Right lung (tissue), 5 donors: ENCODE measurements around the gene CDC20. TPM values are rescaled to one million over a fixed set of nuclear protein-coding genes. Genes with fewer than 3 reads are reported as not detected.
"Not testable (repeated sequence)": the region's sequence is repeated elsewhere in the genome, so short reads cannot be mapped to it uniquely, and the experiment has no call there.

Experiments
- DNase-seq, 2 donors: peaks; one replicate each; pipeline ENCODE4 v3.0.0-alpha.2; 2013
- polyA plus RNA-seq, 5 donors: library from polyadenylated mRNA; unstranded; fragments of 120-200 nt; gene quantifications; one replicate each; pipeline versions ENCODE4 v1.2.1 to v1.2.3, GENCODE V29; 2013; ENCODE audit warnings: inconsistent platforms in 1 of 5, low replicate concordance in 1 of 5; ENCODE audit not compliant: insufficient read length in 5 of 5, insufficient read depth in 1 of 5

Gene CDC20
- polyA plus RNA-seq, 5 donors = 30.4 to 57.8 (median 36.9) TPM

DNA sequence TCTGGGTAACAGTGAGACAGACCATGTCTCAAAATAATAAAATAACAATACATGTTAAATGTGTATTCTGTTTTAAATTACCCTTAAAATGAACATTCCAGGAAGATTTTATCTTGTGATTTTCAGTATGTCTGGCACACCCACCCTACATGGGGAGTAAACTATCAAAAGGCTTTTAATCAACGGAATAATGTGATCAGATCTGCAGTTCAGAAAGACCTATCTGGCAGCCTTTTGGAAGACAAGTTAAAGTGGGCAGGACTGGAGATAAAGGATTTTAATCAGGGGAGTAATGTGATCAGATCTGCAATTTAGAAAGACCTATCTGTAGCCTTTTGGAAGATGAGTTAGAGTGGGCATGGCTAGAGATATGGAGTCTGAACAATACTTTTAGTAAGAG, 20.7 kb downstream of the CDC20 start:
- DNase-seq = no peak

DNA sequence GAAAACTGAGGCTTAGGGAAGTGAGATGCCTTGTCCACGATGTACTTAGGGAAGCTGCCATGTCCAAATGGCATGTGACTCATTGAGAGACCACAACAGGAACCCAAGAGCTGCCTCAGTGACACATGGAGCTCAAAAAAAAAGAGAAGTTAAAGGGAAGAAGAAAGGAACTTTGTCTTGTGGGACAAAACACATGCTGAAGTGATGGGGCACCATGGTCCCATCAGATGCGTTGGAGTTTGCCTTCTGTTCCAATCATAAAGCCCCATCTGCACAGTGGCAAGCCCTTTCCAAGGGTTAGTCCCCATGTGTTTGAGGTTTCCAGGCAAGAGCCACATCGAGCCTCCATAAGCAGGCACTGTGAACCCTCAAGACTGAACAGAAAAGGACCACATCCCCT, 22.8 kb downstream of the CDC20 start:
- no peak for DNase-seq

DNA sequence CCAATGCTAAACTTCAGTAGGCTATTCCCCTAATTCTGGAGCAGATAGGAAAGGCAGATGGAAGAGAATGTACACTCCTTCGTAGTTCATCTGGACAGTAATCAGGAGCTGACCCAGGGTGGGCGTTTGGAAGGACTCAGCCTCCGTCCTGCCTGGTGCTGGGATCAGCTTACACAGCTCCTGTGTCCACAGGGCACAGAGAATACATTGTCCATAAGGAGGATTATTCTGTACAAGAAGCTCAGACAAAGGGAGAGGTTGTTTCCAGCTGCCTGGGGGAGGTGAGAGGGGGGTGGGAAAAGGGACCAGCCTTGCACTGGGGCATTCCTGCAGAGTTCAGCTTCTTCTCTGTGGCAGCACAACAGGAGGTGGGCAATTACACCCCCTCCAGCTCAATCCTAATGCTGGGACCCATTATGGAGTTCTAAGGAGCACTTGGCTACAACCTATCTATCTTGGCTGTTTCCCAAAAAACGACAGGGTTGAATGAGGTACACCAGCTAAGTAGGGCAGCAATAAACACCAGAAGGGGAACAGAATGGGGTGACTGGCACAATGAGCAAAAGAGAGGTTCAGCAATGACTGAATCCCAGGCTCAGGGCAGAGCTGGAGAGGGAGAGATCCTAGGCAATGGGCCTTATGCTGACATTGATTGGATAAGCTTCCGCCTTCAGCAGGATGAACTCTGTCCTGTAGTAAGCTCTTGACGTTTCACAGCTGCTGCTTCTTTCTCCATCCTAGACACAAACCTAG, 23.4 kb downstream of the CDC20 start:
- peak in 1 of 2 donors; percentile 36 for DNase-seq

DNA sequence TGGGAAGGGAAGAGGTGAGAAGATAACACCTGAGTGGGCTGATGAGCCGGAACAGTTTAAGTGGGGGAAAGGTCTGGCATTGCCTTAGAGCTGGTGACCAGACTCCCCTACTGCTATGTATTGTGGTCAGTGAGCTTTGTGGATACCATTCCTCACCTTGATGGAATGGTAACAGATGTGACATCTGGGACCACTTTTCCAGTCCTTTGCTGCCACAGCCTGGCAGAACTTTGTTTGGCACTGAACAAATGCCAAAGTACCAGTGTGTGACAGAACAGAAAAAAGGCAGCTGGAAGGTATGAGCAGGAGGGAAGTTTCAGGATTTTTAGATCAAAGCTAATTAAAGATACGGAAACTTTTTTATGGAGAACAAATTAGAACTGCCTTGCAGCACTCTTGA, 24.7 kb downstream of the CDC20 start:
- no peak for DNase-seq

DNA sequence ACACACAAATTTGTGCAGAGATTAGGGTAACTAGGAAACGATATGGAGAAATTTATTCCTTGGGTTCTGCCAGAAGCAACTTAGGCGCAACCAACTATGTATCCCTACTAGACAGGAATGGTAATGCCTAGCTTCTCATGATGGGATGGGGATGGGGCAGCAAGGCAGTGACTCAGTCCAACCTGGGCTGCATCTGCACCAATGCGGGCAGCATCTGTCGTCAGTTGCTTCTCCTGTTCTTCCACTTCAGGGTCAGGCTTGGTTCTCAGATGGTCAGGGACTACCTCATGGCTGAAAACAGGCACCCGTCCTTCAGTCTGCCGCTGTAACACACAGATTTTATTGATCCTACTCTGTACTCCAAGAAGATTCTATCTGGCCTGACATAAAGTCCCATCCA, 27.9 kb downstream of the CDC20 start:
- no peak for DNase-seq

DNA sequence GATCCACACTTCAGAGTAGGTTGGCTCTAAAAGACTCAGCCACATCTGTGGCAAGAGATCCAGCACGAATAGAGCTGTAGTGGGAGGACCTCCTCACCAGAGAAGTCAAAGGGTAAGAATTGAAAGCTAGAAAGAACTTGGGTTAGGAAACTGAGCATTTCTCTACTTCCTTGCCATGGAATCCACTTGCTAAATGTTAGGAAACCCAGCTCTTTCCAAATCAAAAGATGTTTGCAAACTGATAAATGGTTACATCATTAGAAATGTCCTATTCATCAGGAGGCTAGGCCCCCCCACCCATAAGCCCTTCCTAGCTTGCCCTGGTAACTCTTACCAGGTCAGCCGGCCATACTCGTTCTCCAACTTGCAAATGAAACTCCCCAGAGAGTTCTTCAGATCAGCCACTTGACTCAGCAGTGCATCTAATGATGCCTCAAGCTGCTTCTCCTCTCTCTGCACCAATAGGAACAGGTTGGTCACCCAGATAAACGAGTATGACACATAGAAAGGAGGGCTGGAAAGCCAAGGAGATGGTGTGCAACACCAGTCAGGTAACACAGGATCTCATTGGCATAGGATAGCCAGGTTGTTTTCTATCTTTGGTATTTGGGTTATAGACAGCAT, 29.3 kb downstream of the CDC20 start:
- DNase-seq = no peak

DNA sequence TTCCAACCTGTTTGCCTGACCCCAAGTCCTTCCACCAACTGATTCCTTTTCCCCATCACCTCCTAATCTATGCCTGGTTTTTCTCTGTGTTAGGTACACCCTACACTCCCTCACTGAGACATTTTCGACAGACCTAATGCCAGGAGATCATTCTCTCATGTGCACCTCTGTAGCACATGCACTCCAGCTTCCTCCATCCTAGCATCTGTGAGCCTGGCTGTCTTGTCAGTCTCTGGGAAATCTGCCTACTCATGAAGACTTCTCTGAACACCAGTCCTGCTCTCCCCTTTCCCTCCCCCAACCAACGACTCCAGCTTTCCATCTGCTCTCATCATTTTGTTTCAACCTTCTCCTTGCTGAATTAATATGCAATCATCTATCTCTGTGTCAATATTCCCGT, 29.8 kb downstream of the CDC20 start:
- DNase-seq = no peak

DNA sequence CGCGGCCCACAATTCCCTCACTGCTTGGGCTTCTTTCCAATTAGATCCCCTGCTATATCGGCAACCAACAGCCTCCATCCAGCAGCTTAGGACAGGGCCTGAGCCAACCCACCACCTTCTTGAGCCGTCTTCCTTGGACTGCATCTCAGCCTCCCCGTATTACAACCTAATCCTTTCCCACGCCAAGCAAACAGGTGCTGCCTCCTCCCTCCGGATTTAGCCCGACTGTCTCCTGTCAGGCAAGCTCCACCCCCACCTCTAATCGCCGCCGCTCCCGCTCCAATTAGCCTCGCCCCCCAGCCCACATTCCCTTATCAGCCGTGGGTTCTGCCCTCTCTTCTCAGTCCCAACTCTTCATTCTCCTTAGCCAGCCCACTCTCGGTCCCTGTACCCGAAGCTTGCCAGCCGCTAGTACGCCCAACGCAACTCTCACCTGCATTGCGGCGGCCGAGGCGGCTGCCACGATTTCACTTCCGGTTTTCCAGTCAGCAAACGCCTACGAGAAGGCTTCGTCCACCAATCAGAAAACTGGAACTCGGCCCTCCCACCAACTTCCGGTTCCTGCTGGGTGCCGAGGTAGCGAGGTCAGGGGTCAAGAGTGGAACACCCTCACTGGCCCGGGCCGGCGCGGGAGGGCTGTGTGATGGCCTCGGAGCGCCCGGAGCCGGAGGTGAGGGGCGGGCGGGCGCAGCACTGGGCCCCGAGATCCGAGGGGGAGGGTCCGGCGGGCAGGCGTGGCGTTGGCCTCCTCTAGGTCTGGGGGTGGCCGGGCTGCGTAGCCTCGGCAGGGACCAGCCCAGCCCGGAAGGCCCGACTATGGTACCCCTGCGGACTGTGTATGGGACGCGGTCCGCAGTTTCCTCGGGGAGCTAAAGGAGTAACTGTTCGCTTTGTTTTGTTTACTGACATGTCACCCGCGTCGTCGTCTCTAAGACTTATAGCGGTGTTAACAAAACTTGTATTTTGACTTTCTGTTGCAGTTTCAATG, 30.8 kb downstream of the CDC20 start, which contains the start of the genes MED8 and SZT2:
Gene MED8 (minus strand): TSS at position 475 of the 988 bp plus-strand sequence. CDS start 36 bp downstream, at position 439.
Gene SZT2 (plus strand): TSS at position 574 of the 988 bp plus-strand sequence. CDS start 70 bp downstream, at position 644.
- peak; percentile 93 for DNase-seq

DNA sequence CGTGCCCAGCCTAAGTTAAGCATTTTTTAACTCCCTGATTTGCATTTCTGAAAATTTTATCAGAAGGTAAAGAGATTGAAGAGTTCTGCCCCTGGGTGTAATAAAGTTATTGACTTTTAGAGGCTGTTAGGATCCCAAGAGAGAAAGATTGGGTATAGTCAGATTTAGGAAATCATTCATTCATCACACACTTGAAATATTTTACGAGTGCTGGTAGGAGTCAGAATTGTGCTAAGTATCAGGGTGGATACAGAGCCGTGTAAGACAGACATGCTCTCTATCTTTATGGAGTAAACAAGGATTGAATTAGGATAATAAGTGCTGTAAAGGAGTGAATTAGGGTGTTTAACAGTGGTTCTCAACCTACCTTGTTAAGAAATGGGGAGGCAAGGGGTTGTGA, 33.9 kb downstream of the CDC20 start:
- no peak for DNase-seq

DNA sequence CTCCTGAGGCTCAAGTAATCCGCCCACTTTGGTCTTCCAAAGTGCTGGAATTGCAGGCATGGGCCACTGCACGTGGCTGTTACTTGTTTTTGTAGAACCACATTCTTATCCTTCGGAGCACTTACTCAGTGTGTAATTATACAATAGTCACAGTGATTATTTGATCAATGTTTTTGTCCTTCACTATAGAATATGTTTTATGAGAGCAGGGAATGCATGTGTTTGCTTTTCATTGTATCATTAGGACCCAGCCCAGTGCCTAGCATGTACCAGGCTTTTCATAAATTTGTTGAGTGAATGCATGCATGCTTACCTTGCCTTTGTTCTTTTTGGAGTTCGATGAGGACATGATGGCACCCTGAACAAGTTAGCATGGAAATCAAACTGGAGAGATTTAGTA, 36.7 kb downstream of the CDC20 start:
- no peak for DNase-seq

DNA sequence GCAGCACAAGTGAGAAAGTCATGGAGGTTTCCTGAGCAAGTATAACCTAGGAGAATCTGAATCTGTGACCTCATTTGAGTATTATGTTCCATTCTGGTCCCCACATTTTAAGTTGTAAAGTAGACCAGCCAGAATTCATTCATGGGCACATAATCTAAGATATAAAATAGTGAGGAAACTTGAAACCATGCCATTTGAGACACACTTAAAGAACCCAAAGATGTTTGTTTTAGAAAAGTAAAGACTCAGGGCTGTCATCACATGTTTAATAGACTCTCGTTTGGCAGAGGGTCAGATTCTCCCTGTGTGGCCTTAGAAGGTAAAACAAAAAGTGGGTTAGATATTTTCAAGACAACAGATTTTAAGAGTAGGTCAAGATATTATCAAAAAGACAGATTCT, 37.3 kb downstream of the CDC20 start:
- DNase-seq = no peak

DNA sequence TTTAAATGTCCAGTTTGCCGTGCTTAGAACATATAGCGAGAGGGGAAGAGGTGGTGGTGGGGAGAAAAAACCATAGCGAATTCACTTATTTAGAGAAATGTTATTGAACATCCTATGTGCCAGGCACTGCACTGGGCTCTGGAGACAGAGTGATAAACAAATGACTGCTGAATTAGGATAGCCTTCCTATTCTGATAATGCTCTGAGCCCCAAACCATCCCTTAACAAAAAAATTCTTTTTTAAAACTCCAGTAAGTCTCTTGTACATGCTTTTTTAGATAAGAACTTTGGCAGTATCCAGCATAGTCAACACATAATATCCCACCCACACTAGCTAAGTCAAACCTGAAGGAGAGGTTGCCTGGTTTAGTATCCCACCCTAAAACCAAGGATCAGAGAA, 39.4 kb downstream of the CDC20 start:
- no peak for DNase-seq

DNA sequence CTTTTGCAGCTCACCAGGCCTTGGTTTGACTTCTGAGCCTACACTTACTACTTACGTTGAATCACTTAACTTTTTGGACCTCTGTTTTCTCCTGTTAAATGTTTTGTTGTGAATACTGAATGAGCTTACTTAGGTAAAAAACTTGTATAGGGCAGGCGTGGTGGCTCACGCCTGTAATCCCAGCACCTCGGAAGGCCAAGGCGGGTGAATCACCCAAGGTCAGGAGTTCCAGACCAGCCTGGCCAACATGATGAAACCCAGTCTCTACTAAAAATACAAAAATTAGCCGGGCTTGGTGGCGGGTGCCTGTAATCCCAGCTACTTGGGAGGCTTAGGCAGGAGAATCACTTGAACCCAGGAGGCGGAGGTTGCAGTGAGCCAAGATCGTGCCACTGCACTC, 41.7 kb downstream of the CDC20 start:
- DNase-seq = not testable (repeated sequence)

DNA sequence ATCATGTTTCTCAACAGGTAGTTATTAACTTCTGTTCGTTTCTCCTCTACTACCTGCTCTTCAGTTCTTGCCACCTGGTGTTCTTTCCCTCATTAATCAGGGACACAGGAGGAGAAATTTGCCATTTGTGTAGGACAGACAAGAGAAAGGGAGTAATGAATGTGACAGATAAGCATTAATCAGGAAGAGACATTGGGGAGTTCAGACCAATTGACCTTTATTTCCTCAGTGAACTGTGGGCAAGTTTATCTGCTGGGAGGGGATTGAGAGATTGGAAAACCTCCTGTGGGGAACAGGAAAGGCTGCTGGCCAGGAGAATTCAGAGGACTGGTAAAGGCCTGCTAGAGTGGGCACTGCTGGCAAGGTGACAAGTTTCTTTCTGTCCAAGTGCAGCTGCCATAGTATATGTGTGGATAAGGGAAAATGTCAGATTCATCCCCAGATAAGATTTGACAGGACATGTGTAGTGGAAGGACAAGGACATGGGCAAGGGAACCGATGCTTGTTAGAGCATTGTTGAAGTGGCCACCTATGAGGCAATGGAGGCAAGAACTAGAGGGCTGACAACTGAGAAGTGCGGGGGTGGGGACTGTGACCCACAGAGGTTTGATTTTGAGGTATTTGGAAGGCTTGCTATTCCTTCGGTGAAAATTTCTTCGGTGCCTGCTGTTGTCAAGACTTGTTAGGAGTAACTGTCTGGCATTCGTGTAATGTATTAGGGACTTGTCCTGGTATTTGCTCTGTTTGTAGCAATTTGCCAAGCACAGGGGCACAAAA, 43.5 kb downstream of the CDC20 start:
- DNase-seq = no peak

DNA sequence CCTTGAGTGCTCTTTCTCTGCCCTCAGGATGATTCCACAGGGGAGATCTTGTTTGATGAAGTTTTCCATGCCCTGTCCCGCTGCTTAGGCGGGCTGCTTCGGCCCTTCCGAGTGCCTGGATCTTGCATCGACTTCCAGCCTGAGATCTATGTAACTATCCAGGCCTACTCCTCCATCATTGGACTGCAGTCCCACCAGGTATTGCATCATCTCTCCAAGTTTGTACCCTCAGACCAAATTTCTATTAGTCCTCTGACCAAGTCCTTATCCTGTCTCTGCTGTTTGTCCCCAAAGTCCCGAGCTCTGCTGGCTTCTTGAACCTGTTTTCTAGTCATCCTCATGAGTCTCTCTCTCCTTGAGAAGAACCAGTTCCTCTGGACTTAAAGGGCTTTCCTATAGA, 45.6 kb downstream of the CDC20 start:
- DNase-seq = no peak

DNA sequence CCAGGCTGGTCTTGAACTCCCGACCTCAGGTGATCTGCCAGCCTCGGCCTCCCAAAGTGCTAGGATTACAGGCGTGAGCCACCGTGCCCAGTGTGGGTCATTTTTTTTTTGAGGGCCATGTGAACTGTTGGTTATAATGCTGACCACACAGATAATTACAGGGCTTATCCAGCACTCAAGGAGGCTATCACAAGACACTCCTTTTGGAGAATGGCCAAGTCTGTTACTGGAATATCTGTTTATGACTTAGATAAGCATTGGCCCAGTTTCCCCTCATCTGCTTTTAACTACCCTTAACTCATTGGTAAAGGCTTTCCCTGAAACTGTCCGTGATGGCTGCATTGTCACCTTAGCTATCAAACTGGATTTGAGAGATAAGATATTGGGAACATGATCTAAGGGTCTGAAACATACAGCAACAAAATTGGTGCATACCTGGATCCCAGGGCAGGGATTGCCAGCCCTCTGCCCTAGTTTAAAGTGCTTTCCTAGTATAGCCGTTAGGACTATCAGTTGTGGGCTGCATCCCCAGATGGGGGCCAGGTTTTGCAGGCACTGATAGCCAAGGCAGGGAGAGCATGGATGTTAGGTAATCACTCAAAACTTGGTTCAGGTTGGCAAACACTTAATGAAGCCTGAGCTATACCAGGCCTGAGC, 46.6 kb downstream of the CDC20 start:
- DNase-seq = no peak

DNA sequence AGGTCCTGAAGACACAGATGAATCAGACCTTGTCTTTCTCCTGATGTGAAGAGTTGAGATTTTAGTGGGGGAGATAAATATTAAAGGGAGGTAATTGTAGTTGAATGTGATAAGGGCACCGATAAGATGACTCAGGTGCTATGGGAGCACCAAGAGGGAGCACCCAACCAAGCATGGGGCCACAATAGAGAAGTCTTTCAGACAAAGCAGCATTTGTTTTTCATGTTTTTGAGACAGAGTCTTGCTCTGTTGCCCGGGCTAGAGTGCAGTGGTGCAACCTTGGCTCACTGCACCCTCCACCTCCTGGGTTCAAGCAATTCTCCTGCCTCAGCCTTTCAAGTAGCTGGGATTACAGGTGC, 47.1 kb downstream of the CDC20 start:
- no peak for DNase-seq

DNA sequence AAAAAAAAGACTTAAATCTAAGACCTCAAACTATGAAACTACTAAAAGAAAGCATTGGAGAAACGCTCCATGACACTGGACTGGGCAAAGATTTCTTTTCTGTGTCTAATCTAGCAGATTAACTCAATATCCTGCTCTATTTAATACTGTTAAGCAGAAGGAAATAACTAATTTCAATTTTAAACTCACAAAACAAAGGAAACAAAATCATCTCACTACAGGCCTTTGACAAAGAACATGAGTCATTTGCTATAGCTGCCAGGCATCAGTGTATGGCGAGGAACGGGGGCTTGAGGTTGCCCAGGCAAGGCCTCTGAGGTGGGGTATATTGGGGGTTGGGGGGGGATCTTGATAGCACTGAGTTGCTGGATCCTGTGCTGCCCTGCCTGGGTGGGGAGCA, 51.8 kb downstream of the CDC20 start:
- no peak for DNase-seq
